Glutamatergic neuron (in vitro differentiated cells): ENCODE data around the gene SMCR8. TPM values are rescaled to one million over a fixed set of nuclear protein-coding genes. Genes with fewer than 3 reads are reported as not detected.
"Not testable (repeated sequence)": the region's sequence is repeated elsewhere in the genome, so short reads cannot be mapped to it uniquely, and the experiment has no call there.

Experiments
- DNase-seq: peaks from one replicate; pipeline ENCODE4 v3.0.0; 2022
- H3K27ac Mint-ChIP-seq: one replicate; pipeline ENCODE4 v1.8.0; 2020; ENCODE audit warnings: mild to moderate bottlenecking, mixed read lengths, inconsistent platforms; ENCODE audit not compliant: unreplicated experiment
- H3K27me3 Mint-ChIP-seq: one replicate; pipeline ENCODE4 v1.8.0; 2020; ENCODE audit warnings: mild to moderate bottlenecking, moderate library complexity, mixed read lengths, inconsistent platforms; ENCODE audit not compliant: unreplicated experiment
- H3K36me3 Mint-ChIP-seq: one replicate; pipeline ENCODE4 v1.8.0; 2020; ENCODE audit warnings: mild to moderate bottlenecking, mixed read lengths, inconsistent platforms; ENCODE audit not compliant: unreplicated experiment
- H3K4me1 Mint-ChIP-seq: one replicate; pipeline ENCODE4 v1.8.0; 2020; ENCODE audit warnings: mild to moderate bottlenecking, low read depth, mixed read lengths, inconsistent platforms; ENCODE audit not compliant: unreplicated experiment
- H3K4me3 Mint-ChIP-seq: one replicate; pipeline ENCODE4 v1.8.0; 2020; ENCODE audit warnings: mild to moderate bottlenecking, mixed read lengths, inconsistent platforms; ENCODE audit not compliant: unreplicated experiment
- H3K9me3 Mint-ChIP-seq: one replicate; pipeline ENCODE4 v1.8.0; 2020; ENCODE audit warnings: mild to moderate bottlenecking, moderate library complexity, mixed read lengths, inconsistent platforms; ENCODE audit not compliant: unreplicated experiment
- CTCF ChIP-seq: fragments of 200-600 bp; sonication (generic); IDR thresholded peaks from one replicate; pipeline ENCODE4 v1.5.0; 2021; ENCODE audit not compliant: partially characterized antibody, unreplicated experiment
- total RNA-seq: library from RNA; stranded (reverse); fragmentation: NEBNext Ultra II Directional; extraction: Animal tissue kit (Norgen Biotek cat#: 25700); gene quantifications from one replicate; pipeline ENCODE4 v1.2.1, GENCODE V29; 2021; ENCODE audit not compliant: unreplicated experiment

The SMCR8 gene
- total RNA-seq, 1 donor from 2014 or later = 14.0 TPM

DNA sequence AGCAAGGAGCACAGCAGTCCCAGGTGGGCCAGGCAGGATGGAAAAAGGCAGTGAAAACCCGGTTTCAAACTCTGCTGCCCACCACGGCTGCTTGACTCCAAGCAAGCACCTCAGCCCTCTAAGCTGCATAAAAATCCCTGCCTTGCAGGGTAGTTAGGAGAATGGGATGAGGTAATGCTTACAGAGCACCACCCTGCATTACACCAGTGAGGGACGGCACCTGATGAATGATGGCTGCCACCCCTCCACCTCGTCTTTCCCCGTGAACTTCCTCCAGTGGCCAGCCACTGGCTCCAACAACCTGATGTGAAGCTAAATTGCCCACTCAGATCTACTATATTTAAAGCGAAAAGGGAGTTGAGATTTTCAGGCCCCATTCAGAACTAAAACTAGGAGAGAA lies 33.3 kb upstream of the SMCR8 start:
- H3K27ac Mint-ChIP-seq = no peak overlapping the region
- no peak for DNase-seq
- no peaks in the 10 kb centered on the region for H3K27me3 Mint-ChIP-seq
- no peak for TF ChIP-seq CTCF
- no peak overlapping the region for H3K4me3 Mint-ChIP-seq
- no peaks in the 10 kb centered on the region for H3K36me3 Mint-ChIP-seq
- H3K4me1 Mint-ChIP-seq = no peaks in the 10 kb centered on the region
- H3K9me3 Mint-ChIP-seq = peaks cover 2% of the 10 kb centered on the region

DNA sequence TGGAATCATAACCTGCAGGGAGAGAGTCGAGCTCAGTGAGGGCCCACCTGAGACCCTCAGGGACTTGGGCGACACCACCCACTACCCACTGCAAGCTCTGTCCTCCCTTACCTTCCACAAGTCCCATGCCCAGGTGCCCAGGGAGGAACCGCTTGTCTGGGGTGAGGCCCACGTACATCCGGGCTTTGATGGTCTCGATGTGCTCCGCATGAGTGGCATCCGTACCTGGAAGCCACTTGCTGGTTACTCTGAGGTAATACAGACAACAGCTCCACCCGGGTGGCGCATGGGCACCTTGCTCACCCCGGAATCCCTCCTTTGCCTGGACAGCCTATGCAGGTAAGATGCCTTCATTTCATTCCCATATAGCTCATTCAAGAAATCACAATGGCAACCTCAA lies 29.8 kb upstream of the SMCR8 start:
- H3K36me3 Mint-ChIP-seq = no peaks in the 10 kb centered on the region
- H3K4me1 Mint-ChIP-seq = no peaks in the 10 kb centered on the region
- no peak overlapping the region for H3K4me3 Mint-ChIP-seq
- no peak for TF ChIP-seq CTCF
- DNase-seq = no peak
- H3K27ac Mint-ChIP-seq = no peak overlapping the region
- no peaks in the 10 kb centered on the region for H3K27me3 Mint-ChIP-seq
- H3K9me3 Mint-ChIP-seq = peaks cover 4% of the 10 kb centered on the region

DNA sequence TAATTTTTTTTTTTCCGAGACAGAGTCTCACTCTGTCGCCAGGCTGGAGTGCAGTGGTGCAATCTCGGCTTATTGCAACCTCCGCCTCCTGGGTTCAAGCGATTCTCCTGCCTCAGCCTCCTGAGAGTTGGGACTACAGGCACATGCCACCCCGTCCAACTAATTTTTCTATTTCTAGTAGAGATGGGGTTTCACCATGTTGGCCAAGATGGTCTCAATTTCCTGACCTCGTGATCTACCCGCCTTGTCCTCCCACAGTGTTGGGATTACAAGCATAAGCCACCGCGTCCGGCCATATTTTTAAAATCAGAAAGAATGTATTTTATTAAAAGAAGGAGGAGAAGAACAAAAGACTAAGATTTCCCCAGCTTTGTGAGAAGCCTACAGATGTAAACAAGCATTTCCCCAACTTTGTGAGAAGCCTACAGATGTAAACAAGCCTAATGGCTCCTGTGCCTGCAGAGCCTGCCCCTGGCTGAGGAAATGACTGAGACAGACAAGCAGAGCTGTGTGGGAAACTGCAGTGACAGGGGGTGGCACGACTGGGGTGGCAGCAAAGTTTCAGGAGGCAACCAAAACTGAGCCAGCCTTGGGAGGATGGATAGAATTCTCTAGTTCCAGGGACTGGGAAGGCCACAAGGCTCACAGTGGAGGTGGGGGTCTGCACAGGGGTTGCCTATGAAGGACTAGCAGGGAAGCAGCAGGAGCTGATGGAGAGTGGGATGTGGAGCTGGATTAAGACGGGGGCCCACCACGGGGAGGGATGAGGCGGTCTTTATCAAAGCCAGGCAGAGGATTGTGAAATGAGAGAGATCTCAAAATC lies 23.2 kb upstream of the SMCR8 start:
- no peaks in the 10 kb centered on the region for H3K36me3 Mint-ChIP-seq
- H3K9me3 Mint-ChIP-seq = peaks cover 6% of the 10 kb centered on the region
- peaks cover 5% of the 10 kb centered on the region for H3K27me3 Mint-ChIP-seq
- no peaks in the 10 kb centered on the region for H3K4me1 Mint-ChIP-seq
- H3K4me3 Mint-ChIP-seq = no peak overlapping the region
- no peak for DNase-seq
- H3K27ac Mint-ChIP-seq = peak overlapping the region; percentile 22
- no peak for TF ChIP-seq CTCF

DNA sequence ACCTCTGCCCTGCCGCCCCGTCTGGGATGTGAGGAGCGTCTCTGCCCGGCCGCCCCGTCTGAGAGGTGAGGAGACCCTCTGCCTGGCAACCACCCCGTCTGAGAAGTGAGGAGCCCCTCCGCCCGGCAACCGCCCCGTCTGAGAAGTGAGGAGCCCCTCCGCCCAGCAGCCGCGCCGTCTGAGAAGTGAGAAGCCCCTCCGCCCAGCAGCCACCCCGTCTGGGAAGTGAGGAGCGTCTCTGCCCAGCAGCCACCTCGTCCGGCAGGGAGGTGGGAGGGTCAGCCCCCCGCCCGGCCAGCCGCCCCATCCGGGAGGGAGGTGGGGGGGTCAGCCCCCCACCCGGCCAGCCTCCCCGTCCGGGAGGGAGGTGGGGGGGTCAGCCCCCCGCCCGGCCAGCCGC lies 17.0 kb upstream of the SMCR8 start:
- H3K36me3 Mint-ChIP-seq, H3K9me3 Mint-ChIP-seq, H3K4me3 Mint-ChIP-seq, DNase-seq, H3K4me1 Mint-ChIP-seq, H3K27ac Mint-ChIP-seq, H3K27me3 Mint-ChIP-seq: not testable (repeated sequence)

GRCh38 chr17:18300725-18301480 lies 14.2 kb upstream of the SMCR8 start:
- Mint-ChIP-seq H3K27me3 (peaks cover 3% of the 10 kb centered on the region), H3K36me3 (peaks cover 4% of the 10 kb centered on the region), H3K4me3 (no peak overlapping the region), H3K9me3 (peaks cover 4% of the 10 kb centered on the region), H3K4me1 (no peaks in the 10 kb centered on the region), H3K27ac (no peak overlapping the region)
- DNase-seq = no peak
- TF ChIP-seq CTCF = no peak

- not testable (repeated sequence) for H3K4me3 Mint-ChIP-seq, H3K4me1 Mint-ChIP-seq, H3K27ac Mint-ChIP-seq, H3K9me3 Mint-ChIP-seq, DNase-seq, H3K36me3 Mint-ChIP-seq, H3K27me3 Mint-ChIP-seq
These were observed 11.9 kb upstream of the SMCR8 start for GRCh38 chr17:18303206-18303605.
